GM21381 (cell line): Measurements from ENCODE around the gene DPP8.
"Not testable (repeated sequence)": the region's sequence is repeated elsewhere in the genome, so short reads cannot be mapped to it uniquely, and the experiment has no call there.

Experiments used
- ATAC-seq: cut with Tn5 transposase; IDR thresholded peaks from one replicate; pipeline ENCODE4 v1.9.1; 2021; ENCODE audit warnings: mild to moderate bottlenecking, moderate library complexity; ENCODE audit not compliant: unreplicated experiment

Gene DPP8

GRCh38 chr15:65405791-65406423 lies 111.6 kb downstream of the DPP8 start:
- ATAC-seq = no peak

DNA sequence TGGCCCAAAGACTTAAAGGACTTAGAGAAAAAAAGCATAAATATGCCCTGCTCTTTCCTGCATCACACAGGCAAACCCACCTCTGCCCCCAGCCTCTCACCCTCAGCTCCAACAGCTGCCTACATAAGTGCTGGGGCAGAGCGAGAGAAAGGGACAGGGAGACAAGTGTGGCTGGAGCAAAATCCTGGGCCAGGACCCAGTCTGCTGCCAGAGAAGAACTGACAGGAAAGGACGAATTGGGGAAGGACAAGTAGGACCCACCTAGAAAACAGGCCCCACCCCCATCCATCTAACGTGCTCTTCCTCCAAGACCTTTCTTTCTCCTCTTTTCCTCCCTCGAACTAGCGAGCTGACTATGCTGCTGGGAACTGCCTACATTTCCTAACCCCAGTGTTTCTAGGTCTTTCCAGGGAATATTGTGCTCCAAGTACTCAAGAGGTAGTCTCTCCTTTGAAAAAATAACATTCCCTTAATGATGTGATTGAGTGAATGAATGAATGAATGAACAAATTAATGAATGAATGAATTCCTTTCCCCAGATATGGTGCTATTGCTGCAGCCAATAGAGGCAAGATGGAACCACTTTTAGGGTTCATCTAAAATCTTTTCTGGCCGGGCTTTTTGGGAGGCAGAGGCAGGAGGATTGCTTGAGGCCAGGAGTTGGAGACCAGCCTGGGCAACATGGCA lies 113.2 kb downstream of the DPP8 start:
- ATAC-seq = no peak

- ATAC-seq = no peak
Measured at GRCh38 chr15:65402961-65403360, 114.5 kb downstream of the DPP8 start.

- no peak for ATAC-seq
Measured at GRCh38 chr15:65401611-65402240, 115.8 kb downstream of the DPP8 start.

GRCh38 chr15:65400760-65401610 lies 116.5 kb downstream of the DPP8 start:
- no peak for ATAC-seq

DNA sequence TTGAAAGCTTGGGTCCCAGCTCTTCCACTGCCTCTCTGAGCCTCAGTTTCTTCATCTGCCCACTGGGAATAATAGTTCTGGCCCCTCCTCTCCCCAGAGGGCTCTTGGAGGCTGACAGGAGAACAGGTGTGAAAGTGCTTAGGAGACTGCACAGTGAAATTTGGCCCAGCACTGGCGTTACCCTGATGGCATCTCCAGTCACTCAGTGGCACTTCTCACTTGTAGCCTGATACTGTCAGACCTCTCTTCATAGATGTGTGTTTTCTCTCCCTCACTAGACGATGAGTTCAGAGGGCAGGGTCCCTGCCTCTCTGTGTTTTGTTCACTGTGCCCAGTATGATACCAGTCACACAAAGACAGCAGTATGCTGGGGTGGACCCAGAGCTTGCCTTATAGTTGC lies 117.5 kb downstream of the DPP8 start:
- no peak for ATAC-seq

GRCh38 chr15:65399001-65399706 lies 118.3 kb downstream of the DPP8 start:
- no peak for ATAC-seq

- ATAC-seq = not testable (repeated sequence)
Measured at GRCh38 chr15:65398486-65398885, 119.0 kb downstream of the DPP8 start.

- ATAC-seq = no peak
Measured at GRCh38 chr15:65396965-65397317, 120.5 kb downstream of the DPP8 start.

DNA sequence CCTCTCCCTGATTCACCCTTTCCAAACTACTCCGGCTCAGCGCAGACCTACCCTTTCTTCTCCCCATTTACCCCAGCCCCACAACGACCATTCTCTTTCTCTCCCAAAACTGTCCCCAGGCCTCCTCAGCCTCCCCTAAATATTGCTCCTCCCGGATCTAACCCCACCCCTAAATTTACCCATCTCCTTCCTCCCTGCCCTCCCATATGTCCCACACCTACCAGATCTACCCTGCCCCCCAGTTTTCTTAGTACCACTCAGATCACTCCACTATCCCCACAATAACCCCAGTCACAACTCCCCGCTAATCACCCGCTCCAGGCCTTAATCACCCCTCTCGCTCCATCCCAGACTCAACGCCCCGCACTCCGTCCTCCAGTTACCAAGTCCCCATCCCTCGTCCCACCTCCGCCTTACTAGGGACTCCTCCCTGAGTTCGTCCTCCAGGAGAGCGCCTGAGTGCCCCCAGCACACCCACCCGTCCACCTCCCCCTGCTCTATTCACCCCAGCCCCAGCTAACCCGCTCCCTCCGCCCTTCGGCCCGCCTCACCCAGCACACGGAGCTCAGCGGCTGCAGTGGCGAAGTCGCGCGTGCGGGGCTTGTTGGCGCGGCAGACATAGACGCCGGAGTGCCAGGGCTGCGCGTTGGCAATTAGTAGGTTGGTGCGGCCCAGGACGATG lies 121.1 kb downstream of the DPP8 start:
- ATAC-seq = no peak

- ATAC-seq = no peak
Measured at GRCh38 chr15:65395567-65396202, 121.8 kb downstream of the DPP8 start.

DNA sequence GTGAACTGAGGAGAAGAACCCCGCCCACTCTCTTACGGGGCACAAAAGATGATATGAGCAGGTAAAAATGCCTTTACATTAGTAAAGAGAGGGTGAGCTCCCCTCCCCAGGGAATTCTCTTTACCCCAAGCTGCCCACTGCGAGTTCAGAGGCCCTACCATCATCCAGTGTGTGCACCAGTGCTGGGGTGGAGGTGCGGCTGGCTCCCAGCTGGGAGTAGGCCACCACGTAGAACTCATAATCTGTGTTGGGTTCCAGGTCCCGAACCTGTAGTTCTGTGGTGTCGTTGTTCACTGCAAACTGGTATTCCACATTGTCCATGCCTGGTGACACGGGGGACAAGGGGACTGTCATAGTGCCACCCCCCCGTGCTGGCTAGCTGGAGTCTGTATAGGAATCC lies 122.6 kb downstream of the DPP8 start:
- ATAC-seq = no peak

DNA sequence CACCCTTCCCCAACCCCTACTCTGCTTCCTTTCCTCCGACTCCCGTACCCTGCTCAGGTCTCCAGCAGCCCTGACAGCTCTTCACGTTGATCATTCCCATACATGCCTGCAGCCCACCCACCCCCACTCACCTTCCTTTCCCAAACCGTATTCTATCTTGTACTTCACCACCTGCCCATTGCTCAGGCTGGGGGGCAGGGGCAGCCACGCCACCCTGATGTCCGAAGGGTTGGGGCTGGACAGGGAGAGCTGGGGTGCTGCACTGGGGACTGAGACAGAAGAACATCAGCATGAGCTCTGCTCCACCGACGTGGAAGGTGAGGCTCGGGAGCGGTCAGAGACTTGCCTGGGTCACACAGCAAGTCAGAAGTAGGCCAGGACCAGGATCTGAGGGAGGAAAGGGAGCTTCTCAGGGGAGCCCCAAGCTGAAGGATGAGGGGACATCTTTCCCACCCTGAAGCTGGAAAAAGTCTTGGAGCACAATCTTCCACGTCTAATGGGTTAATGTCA lies 123.2 kb downstream of the DPP8 start:
- ATAC-seq = no peak

- ATAC-seq = no peak
Measured at GRCh38 chr15:65393557-65393956, 123.9 kb downstream of the DPP8 start.

DNA sequence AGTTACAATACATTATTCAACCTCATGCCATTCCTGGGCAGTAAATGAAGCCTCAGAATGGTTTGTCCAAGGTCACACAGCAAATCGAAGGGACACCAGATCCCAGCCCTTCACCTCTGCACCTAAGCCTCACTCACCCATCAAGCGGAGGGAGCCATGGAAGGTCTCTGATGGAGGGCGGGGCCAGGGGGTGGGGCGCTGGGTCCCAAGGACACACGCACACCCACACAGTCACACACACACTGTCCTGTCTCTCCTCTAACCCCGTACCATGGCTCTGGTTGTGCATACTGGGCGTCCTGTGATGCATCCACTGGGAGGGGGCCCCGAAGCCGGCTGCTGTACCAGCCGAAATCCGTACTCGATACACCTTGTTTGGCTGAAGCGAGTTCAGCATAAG lies 124.4 kb downstream of the DPP8 start:
- ATAC-seq = no peak
